NCI-H2081 treated with DMSO at 0.1 percent for 48 hours (cell line): ENCODE measurements around the gene MISP3.

Experiments used
- DNase-seq: peaks from one replicate; lab custom pipeline; 2025; lab: John Stamatoyannopoulos, UW

Gene MISP3

DNA sequence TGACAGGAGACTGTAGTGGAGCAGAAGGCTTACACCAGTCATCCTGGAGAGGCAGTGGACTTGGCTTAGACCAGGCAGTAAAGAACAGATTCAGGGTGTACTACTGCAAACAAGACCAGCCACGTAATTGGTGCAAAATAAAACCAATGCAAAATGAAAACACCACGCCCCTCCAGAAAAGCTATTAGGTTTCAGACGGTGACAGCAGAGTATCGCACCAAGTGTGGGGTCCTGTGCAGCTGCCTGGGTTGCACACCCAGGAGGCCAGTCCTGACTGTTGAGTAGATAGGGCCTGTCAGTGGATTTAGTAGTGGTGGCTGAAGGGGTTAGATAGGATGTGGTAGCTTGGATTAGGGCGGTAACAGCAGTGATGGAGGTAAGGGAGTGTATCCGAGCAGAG lies 50.3 kb downstream of the MISP3 start:
- DNase-seq, result no peak
